ENCODE measurements around the gene LMNTD2.

DNA sequence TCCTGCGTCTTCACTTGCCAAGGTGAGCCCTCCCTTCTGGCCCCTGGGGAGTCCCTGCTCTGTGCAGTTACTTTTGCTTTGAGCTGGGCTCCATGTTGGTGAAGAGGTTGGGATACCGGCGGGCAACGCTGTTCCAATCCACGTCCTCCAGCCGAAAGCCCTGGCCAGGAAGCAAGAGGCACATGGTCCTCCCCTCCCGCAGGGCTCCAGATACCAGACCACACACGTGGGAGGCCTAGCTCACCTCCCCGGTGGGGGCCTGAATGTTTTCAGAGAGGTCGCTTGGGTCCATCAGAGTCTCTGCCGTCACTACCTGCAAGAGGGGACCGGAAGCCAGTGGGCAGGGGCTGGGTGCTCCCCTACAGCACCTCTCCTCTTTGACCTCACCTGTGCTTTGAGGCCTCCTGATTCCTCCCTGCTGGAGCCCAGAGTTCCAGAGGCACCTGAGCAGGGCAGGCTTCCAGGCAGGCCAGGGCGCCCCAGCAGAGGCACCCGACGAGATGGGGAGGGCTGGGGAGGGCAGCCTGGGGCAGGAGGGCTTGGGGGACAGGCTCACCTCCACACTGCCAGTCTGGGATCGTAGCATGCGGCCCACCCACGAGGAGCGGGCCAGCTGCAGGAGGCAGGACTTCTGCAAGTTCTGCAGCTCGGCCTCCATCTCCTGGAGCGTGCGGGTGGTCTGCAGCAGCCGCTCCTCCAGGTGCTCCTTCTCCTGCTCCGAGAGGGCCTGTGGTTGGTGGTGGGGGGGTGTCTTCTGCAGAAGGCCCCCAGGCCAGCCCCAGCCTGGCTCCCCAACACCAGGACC is 3.0 kb downstream of the LMNTD2 start:
- TF ChIP-seq, protein P1, sequence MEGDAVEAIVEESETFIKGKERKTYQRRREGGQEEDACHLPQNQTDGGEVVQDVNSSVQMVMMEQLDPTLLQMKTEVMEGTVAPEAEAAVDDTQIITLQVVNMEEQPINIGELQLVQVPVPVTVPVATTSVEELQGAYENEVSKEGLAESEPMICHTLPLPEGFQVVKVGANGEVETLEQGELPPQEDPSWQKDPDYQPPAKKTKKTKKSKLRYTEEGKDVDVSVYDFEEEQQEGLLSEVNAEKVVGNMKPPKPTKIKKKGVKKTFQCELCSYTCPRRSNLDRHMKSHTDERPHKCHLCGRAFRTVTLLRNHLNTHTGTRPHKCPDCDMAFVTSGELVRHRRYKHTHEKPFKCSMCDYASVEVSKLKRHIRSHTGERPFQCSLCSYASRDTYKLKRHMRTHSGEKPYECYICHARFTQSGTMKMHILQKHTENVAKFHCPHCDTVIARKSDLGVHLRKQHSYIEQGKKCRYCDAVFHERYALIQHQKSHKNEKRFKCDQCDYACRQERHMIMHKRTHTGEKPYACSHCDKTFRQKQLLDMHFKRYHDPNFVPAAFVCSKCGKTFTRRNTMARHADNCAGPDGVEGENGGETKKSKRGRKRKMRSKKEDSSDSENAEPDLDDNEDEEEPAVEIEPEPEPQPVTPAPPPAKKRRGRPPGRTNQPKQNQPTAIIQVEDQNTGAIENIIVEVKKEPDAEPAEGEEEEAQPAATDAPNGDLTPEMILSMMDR (IDR thresholded peaks at IDR 0.05 in 8 of 11, conservative IDR thresholded peaks at IDR 0.05 in 3 of 11): no peak
- TF ChIP-seq POLR2A (IDR thresholded peaks at IDR 0.05): no peak
- TF ChIP-seq POLR2AphosphoS5 (IDR thresholded peaks at IDR 0.05): no peak

Measured in spleen (tissue), 7 donors.